MG63 (cell line): ENCODE measurements around the gene SRC. TPM values are rescaled to one million over a fixed set of nuclear protein-coding genes. Genes with fewer than 3 reads are reported as not detected.

Experiments
- DNase-seq: peaks from one replicate; pipeline ENCODE4 v3.0.0-alpha.2; 2020
- H3K27me3 ChIP-seq: fragments of 250-450 bp; sonication (Bioruptor Pico); 2 replicates; pipeline ENCODE4 v1.5.1; 2020; ENCODE audit warnings: mild to moderate bottlenecking, moderate library complexity
- H3K36me3 ChIP-seq: fragments of 250-450 bp; sonication (Bioruptor Pico); 2 replicates; pipeline ENCODE4 v1.5.1; 2020; ENCODE audit warnings: mild to moderate bottlenecking, moderate library complexity
- H3K4me3 ChIP-seq: fragments of 250-450 bp; sonication (Bioruptor Pico); 2 replicates; pipeline ENCODE4 v1.5.1; 2020; ENCODE audit warnings: mild to moderate bottlenecking, moderate library complexity
- H3K9me3 ChIP-seq: fragments of 250-450 bp; sonication (Bioruptor Pico); 2 replicates; pipeline ENCODE4 v1.5.1; 2020; ENCODE audit warnings: mild to moderate bottlenecking, moderate library complexity
- total RNA-seq: library from RNA; depleted of rRNA; stranded (reverse); fragments of >200 nt; shearing (Covaris generic); gene quantifications from 2 replicates; pipeline ENCODE4 v1.2.3, GENCODE V29; 2014; ENCODE audit warnings: low replicate concordance

Gene SRC
- total RNA-seq, 1 experiment from 2014 or later: 33.0 TPM

DNA sequence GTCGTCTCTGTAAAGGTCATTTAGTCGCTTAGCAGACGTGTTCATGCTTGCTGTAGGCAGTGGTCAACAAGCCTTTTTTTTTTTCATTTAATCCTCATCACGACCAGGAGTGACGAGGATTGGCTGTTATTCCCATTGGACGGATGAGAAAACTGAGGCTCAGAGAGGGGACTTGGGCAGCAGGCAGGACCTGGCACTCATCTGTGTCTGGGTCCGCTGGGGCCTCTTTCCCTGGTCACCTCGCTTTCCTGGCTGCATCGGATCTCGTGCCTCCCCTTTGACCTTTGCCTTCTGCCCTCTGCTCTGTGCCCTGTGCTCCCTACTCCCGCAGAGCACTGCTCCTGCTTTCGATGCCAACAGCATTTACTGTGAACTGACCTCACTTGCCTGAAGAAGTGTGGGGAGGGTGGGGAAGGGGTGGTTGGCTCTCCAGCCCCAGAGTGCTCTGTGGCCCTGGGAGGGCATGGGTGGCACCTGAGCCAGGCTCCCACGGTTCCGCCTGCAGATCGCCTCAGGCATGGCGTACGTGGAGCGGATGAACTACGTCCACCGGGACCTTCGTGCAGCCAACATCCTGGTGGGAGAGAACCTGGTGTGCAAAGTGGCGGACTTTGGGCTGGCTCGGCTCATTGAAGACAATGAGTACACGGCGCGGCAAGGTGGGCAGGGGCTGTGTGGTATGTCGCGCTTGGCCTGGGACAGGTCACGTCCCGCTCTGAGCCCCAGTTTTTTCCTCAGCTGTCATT is 56.2 kb downstream of the SRC start:
- Histone ChIP-seq H3K27me3 (no peaks in the 10 kb centered on the region), H3K4me3 (no peak overlapping the region), H3K36me3 (peaks cover 50% of the 10 kb centered on the region), H3K9me3 (no peaks in the 10 kb centered on the region)
- no peak for DNase-seq

DNA sequence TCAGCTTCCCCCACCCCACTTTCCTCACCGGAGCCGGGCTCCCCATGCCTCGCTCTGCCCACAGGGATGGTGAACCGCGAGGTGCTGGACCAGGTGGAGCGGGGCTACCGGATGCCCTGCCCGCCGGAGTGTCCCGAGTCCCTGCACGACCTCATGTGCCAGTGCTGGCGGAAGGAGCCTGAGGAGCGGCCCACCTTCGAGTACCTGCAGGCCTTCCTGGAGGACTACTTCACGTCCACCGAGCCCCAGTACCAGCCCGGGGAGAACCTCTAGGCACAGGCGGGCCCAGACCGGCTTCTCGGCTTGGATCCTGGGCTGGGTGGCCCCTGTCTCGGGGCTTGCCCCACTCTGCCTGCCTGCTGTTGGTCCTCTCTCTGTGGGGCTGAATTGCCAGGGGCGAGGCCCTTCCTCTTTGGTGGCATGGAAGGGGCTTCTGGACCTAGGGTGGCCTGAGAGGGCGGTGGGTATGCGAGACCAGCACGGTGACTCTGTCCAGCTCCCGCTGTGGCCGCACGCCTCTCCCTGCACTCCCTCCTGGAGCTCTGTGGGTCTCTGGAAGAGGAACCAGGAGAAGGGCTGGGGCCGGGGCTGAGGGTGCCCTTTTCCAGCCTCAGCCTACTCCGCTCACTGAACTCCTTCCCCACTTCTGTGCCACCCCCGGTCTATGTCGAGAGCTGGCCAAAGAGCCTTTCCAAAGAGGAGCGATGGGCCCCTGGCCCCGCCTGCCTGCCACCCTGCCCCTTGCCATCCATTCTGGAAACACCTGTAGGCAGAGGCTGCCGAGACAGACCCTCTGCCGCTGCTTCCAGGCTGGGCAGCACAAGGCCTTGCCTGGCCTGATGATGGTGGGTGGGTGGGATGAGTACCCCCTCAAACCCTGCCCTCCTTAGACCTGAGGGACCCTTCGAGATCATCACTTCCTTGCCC is 57.4 kb downstream of the SRC start:
- H3K4me3 ChIP-seq: no peak overlapping the region
- H3K27me3 ChIP-seq: no peaks in the 10 kb centered on the region; the same call in 1 of the 2 replicates
- H3K9me3 ChIP-seq: no peaks in the 10 kb centered on the region
- peaks cover 37% of the 10 kb centered on the region for H3K36me3 ChIP-seq
- no peak for DNase-seq

DNA sequence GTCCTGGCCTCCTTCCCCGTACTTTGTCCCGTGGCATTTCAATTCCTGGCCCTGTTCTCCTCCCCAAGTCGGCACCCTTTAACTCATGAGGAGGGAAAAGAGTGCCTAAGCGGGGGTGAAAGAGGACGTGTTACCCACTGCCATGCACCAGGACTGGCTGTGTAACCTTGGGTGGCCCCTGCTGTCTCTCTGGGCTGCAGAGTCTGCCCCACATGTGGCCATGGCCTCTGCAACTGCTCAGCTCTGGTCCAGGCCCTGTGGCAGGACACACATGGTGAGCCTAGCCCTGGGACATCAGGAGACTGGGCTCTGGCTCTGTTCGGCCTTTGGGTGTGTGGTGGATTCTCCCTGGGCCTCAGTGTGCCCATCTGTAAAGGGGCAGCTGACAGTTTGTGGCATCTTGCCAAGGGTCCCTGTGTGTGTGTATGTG is 58.5 kb downstream of the SRC start:
- H3K9me3 ChIP-seq: no peaks in the 10 kb centered on the region
- no peak for DNase-seq
- H3K36me3 ChIP-seq: peaks cover 30% of the 10 kb centered on the region
- H3K4me3 ChIP-seq: no peak overlapping the region
- H3K27me3 ChIP-seq: no peaks in the 10 kb centered on the region; the same call in 1 of the 2 replicates

DNA sequence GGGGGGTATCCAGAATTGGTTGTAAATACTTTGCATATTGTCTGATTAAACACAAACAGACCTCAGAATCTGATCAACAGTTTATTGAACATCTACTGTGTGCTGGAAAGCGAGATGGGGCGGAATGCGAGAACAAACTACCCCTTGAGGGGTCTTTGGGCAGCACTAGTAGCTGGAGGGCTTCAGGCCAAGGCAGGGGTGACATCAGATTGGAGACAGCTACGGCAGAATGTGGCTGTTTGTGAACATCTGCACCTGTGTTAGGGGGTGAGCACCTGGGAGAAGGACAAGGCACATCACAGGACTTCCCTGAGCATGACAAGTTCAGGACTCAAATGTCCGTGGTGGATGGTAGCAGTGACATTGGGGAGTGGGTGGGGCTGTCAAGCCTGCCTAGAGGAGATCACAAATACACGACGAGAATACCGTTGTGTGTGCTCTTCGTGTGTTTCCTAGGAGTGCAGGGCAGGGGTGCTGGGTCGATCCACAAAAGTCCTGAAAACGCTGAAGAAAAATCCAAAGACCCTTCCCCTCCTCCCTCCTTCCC is 59.5 kb downstream of the SRC start:
- no peak overlapping the region for H3K4me3 ChIP-seq
- DNase-seq: no peak
- H3K36me3 ChIP-seq: peaks cover 22% of the 10 kb centered on the region
- H3K9me3 ChIP-seq: no peaks in the 10 kb centered on the region
- no peaks in the 10 kb centered on the region; the same call in 1 of the 2 replicates for H3K27me3 ChIP-seq

DNA sequence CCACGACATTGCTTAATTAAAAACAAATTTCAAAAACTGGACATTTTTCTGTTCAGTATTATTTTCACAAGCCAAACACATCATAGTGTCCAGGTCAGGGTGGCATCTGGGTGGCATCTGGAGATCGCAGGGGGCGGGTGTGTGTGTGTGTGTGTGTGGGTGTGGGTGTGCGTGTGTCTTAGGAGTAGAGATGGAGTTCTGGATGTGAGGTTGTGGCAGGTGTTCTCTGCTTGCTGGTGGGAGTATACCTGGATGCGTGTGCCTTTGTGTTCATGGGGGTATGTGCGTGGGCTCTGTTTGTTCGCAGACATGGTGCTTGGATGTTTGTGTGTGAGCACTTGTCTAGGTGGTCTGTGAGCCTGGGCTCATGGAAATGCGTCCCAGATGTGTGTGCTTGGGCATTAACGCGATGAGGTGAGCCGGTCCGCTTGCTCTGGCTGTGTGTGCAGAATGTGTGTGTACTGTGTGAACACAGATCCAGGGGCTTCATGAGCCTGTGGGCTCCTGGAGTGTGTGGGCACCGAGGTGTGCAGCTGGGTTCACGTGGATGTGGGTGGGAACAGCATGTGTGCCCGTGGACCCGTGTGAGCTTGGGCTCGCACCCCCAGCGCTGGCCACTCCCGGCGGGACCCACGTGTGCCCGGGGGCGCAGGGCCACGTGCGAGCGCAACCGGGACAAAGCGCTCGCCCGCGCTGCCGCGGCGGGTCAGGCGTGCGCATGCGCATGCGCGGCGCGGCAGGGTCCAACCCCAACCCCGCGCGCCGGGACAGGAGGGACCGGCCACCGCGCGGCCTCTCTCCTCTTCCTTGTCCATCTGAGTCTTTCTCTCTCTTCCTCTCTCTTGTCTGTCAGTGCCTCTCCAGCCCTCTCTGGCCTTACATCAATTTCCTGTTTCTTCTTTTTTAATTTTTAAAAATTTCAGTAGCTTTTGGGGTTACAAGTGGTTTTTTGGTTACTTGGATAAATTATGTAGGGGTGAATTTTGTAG is 60.4 kb downstream of the SRC start:
- no peaks in the 10 kb centered on the region for H3K9me3 ChIP-seq
- DNase-seq: peak; percentile 61
- H3K4me3 ChIP-seq: peak overlapping the region; percentile 42

DNA sequence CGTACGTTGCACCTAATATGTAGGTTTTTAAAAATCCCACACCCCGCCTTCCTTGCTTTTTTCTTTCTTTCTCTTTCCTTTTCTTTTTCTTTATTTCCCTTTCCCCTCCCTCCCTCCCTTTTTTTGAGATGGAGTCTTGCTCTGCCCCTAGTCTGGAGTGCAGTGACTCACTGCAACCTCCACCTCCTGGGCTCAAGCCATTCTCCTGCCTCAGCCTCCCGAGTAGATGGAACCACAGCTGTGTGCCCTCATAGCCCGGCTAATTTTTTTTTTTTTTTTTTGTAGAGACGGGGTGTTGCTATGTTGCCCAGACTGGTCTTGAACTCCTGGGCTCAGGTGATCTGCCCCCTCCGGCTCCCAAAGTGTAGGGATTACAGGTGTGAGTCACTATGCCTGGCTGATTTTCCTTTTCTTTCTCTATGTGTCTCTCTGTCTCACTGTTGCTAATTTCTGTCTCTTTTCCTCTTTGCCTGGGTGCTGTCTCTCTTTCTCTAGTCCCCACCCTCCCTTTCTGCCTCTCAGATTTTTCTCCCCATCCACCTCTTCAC is 61.2 kb downstream of the SRC start:
- Histone ChIP-seq H3K9me3 (no peaks in the 10 kb centered on the region), H3K27me3 (no peaks in the 10 kb centered on the region; the same call in 1 of the 2 replicates), H3K4me3 (peak overlapping the region; percentile 42), H3K36me3 (peaks cover 11% of the 10 kb centered on the region; the same call in 1 of the 2 replicates)
- DNase-seq: peak; percentile 53

More for the DNA sequence above, 60.4 kb downstream of the SRC start:
- peaks cover 14% of the 10 kb centered on the region for H3K36me3 ChIP-seq
- no peaks in the 10 kb centered on the region; the same call in 1 of the 2 replicates for H3K27me3 ChIP-seq

DNA sequence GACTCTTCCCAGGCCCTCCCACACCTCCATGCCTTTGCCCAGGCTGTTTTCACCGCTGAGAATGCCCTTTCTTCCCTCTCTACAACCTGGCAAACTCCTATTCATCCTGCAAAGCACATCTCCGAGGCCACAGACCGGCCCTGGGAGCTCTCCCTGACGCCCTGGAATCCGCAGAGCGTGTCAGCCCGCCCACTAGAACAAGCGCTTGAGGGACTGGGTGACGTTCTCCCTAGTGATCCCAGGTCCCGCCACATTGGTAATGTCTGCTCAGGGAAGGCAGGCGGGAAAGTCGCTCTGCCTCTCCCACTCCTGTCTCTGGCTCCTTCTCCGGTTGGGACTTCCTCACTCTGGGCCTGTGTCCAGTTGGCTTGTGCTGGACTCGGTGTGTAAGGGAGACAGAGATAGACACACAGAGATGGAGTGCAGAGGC is 61.6 kb downstream of the SRC start:
- no peaks in the 10 kb centered on the region; the same call in 1 of the 2 replicates for H3K27me3 ChIP-seq
- no peaks in the 10 kb centered on the region for H3K9me3 ChIP-seq
- peaks cover 6% of the 10 kb centered on the region; the same call in 1 of the 2 replicates for H3K36me3 ChIP-seq
- no peak for DNase-seq
- no peak overlapping the region for H3K4me3 ChIP-seq

DNA sequence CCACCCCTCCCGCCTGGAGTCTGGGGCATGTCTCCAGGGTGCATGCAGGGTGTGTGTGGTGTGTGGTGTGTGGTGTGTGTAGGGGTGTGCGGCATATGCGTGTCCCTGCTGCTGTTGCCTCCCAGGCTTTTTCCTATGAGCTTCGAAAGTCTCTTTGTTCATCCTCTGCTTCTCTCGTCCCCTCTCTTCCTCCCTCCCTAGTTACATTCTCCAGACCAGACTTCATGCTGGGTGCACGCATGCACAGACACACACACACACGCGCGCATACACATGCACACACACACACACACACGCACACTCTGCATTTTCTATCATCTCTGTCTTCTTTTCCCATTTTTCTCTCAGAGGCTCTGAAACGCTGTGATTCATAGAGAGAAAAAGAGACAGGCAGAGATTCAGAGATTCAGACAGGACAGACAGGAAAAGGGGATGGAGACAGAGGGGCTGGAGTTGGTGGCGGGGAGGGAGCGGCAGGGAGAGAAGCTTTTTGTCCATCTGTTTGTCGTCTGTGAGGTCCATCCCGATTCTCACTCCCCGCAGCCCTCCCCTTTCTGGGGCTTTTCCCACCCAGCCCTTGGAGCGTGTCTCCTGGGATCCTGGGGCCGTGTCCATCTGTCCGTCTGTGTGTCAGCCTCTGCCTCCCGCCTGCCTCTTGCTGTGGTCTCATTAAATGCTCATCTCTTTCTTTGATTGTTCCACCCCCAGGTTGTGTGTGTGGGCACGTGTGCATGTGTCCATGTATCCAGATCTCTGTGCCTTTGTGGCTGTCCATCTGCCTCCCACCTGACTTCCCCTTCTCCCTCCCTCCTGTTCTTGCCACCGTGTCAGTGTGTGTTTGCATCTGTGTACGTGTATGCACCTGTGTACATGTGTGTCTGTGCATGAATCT is 62.6 kb downstream of the SRC start:
- DNase-seq: no peak
- Histone ChIP-seq H3K9me3 (no peaks in the 10 kb centered on the region), H3K27me3 (no peaks in the 10 kb centered on the region; the same call in 1 of the 2 replicates), H3K4me3 (no peak overlapping the region), H3K36me3 (no peaks in the 10 kb centered on the region; the same call in 1 of the 2 replicates)

DNA sequence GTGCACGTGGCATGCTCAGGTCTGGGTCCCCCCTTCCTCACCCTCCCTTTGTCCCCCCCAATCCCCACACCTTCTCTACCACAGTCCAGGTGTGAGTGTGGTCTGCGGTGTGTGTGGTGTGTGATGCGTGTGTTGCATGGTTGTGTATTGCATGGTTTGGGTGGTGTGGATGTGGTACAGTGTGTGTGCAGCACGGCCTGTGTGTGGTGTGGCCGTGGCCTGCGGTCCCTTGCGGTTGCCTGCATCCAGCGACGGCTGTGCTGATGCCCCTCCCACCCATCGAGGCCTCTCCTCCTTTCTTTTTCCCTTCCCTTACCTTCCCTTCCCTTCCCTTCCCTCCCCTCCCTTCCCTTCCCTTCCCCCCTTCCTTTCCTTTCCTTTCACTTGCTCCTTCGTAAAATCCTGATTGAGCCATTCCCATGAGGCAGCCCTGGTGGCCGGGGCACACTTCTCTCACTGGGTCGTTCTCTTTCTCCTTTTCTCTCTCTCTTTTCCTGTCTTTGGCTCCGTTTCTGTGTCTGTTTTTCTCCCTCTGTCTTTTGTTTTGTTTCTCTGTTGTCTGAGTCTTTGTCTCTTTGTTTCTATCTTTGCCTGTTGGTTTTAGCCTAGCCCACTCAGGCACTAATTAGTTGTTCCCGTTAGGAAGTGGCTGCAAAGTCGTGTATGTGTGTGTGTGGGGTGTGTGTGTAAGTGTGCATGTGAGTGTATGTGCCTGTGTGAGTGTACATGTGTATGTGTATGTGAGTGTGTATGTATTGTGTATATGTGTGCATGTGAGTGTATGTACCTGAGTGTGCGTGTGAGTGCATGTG is 65.7 kb downstream of the SRC start:
- H3K4me3 ChIP-seq: no peak overlapping the region
- no peaks in the 10 kb centered on the region for H3K9me3 ChIP-seq
- DNase-seq: no peak
- no peaks in the 10 kb centered on the region for H3K36me3 ChIP-seq
- H3K27me3 ChIP-seq: no peaks in the 10 kb centered on the region; the same call in 1 of the 2 replicates

DNA sequence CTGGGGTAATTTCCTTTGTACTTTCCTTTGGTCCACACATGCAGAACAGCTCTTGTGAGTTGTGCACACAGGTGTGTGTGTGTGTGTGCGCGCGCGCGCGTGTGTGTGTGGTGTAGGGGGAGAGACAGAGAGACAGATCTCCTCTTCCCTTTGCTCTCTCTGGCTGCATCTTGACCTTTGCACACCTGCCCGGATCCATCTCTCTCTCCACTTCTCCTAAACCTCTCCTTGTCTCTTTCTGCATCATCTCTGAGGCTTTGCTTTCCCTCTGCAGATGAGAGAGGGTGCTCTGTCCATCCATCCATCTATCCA is 67.0 kb downstream of the SRC start:
- H3K4me3 ChIP-seq: no peak overlapping the region
- no peaks in the 10 kb centered on the region for H3K27me3 ChIP-seq
- H3K36me3 ChIP-seq: no peaks in the 10 kb centered on the region
- DNase-seq: no peak
- H3K9me3 ChIP-seq: no peaks in the 10 kb centered on the region

DNA sequence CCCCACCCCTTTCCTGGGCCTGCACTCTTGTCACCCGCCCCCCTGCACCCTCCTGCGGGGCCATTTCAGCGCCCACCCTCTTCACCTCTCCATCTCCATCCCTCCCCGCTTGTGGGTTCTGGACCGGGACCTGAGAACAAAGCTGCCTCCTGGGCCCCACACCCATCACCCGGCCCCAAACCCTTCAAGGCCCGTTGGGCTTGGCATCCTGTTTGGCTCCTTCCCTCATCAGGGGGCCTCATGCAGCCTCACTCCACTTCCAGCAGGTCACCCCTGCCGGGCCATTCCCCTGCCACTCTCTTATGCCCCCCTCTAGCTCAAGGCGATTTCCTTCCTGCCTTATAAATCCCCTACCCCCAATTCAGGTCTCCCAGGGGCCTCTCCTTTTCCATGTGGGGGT is 67.4 kb downstream of the SRC start:
- no peak overlapping the region for H3K4me3 ChIP-seq
- H3K36me3 ChIP-seq: no peaks in the 10 kb centered on the region
- no peak for DNase-seq
- H3K9me3 ChIP-seq: no peaks in the 10 kb centered on the region
- no peaks in the 10 kb centered on the region for H3K27me3 ChIP-seq

DNA sequence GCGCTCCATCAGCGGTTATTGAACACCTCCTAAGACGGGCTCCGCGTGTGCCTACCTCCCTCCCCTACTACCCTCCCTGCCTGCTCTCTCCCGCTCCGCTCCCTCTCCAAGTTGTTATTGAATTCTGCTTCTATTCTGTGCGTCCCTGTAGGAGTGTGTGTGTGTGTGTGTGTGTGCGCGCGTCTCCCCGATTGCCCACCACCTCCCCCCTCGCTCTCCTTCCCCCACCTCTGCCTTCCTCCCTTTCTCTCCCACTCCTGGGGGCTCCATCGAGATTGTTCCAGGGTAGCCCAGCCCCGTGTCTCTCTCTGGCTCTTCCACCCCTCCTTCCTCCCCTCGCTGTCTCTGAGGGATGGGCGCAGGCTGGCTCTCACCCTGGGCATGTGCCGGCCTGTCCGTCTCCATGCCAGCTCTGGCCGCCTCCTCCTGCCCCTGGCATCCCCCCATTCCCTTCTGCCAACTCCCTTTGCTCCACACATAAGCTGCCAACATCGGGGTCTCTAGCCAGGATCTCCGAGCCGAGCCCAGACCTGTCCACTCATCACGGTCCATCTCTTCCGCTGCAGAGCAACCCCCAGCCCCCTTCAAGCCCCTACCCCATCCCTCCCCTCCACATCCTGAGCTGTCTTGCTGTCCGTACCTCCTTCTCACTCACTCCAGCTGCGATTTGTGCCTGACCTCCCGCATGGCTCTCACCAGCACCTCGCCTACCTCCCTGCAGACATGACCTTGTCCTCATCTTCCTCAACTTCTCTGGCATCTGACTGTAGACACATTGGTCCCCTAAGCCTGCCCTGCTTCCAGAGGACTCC is 68.5 kb downstream of the SRC start:
- H3K4me3 ChIP-seq: no peak overlapping the region
- H3K9me3 ChIP-seq: no peaks in the 10 kb centered on the region
- no peak for DNase-seq
- H3K36me3 ChIP-seq: no peaks in the 10 kb centered on the region
- peaks cover 5% of the 10 kb centered on the region; the same call in 1 of the 2 replicates for H3K27me3 ChIP-seq
